GM12875 (cell line): ENCODE results near the gene MRPL34.

ENCODE experiments used
- H3K4me3 ChIP-seq: one replicate; pipeline ENCODE4 v1.5.1; 2011; ENCODE audit warnings: low read depth, low read length, control low read depth
- TF ChIP-seq, protein P1 (sequence below): IDR thresholded peaks from 2 replicates; pipeline ENCODE4 v1.5.1; 2011; ENCODE audit warnings: low read depth, mild to moderate bottlenecking, control low read depth, inconsistent platforms, low read length, moderate library complexity, borderline replicate concordance; ENCODE audit not compliant: insufficient read depth

The MRPL34 gene

DNA sequence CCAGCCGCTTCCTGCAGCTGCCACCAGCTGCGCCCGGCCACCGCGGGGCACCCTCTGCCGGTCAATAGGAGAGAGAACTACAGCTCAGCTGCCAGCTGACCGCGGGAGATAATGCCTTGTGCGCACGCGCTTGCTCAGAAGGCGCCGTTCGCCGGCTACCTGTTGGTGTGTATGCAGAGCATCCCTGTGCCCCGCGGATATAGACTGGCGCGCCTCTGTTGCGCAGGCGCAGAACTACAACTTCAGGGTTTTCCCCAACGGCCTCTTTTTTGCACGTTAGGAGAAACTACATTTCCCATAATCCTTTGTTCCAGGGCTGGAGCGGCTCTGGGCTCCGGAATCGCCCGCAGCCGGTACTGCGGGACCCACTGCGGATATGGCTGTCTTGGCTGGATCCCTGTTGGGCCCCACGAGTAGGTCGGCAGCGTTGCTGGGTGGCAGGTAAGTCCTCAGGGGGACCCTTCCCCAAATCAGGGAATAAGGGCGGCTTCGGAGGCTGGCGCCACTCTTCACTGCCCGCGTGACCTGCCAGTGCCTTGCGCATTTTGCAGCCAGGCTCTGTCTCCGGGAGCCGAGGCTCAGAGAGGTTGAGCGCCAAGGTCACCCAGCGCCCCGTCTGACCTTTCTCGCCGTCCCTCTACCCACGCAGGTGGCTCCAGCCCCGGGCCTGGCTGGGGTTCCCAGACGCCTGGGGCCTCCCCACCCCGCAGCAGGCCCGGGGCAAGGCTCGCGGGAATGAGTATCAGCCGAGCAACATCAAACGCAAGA, at the start of gene MRPL34:
TSS of gene MRPL34 (plus strand) at position 356 of the 768 bp plus-strand sequence. CDS start at position 377, 21 bp downstream.
- H3K4me3 ChIP-seq, result peak within 1 kb of the TSS; percentile 91
- TF ChIP-seq, protein P1, sequence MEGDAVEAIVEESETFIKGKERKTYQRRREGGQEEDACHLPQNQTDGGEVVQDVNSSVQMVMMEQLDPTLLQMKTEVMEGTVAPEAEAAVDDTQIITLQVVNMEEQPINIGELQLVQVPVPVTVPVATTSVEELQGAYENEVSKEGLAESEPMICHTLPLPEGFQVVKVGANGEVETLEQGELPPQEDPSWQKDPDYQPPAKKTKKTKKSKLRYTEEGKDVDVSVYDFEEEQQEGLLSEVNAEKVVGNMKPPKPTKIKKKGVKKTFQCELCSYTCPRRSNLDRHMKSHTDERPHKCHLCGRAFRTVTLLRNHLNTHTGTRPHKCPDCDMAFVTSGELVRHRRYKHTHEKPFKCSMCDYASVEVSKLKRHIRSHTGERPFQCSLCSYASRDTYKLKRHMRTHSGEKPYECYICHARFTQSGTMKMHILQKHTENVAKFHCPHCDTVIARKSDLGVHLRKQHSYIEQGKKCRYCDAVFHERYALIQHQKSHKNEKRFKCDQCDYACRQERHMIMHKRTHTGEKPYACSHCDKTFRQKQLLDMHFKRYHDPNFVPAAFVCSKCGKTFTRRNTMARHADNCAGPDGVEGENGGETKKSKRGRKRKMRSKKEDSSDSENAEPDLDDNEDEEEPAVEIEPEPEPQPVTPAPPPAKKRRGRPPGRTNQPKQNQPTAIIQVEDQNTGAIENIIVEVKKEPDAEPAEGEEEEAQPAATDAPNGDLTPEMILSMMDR, result peak; percentile 74

DNA sequence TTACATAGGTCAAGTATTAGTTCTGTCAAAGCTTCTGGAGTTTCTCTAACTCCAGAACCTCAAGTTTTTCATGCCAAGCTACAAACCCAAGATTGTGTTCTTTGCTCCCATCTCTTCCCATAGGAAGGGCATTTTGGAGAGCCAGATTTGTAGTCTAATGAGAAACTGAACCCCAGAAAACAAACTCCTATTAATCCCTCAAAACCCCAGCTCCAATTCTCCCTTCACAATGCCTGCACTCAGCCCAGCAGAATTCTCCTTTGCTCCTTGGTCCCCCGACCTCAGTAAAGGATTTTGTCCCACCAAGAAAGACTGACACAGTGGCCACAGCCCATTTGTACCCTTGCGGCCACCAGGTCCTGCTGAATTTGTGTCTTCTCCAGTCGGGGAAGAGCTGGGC, 49.5 kb upstream of the MRPL34 start:
- H3K4me3 ChIP-seq, result no peak overlapping the region
- TF ChIP-seq, protein P1, result no peak

DNA sequence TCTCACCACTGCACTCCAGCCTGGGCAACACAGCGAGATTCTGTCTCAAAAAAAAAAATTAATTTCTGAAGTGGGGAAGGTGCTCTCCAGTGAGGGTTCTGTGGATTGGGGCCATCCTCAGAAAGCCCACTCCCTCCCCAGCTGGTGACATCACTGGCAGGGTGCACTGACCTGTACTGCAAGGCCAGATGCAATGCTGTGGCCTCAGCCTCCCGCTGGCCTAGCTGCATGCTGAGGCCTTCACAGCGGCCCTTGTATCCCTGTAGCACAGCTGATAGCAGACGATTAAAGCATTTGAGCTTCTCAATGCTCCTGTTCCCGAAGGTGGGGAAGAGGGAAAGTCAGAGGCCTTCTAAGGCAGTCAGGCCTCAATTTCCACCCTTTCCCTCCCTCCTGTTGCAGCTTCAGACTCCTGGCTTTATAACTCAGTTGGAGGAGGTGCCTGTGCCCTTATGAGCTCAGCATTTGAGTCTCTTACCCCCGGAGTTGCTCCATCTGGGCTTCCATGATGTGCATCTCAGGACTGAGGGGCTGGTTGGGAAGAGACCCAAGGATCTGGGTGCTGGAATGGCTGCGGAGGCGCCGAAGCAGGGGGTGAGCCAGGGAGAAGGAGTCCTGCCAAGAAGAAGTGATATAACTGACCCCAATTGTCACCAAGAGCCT, 46.4 kb upstream of the MRPL34 start:
- H3K4me3 ChIP-seq, result no peak overlapping the region
- TF ChIP-seq, protein P1, result no peak

DNA sequence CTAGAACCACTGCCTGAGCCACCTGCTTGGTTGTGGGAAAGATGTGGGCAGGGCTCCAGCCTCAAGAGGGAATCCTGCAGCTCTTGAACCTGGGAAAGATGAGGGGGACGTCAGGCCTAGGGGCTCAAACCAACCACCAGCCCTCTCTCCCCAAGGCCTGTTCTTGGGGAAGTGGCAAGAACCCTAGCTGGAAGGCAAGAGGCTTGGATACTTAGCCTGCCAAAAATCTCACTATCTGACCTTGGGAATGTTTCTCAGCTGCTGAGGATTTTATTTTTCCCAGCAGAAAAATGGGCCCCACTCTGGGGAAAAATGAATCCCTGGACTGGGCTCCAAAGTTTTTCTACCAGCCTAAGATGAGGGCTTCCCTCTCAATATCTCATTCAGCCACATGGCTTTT, 45.7 kb upstream of the MRPL34 start:
- TF ChIP-seq, protein P1, result no peak
- no peak overlapping the region for H3K4me3 ChIP-seq

DNA sequence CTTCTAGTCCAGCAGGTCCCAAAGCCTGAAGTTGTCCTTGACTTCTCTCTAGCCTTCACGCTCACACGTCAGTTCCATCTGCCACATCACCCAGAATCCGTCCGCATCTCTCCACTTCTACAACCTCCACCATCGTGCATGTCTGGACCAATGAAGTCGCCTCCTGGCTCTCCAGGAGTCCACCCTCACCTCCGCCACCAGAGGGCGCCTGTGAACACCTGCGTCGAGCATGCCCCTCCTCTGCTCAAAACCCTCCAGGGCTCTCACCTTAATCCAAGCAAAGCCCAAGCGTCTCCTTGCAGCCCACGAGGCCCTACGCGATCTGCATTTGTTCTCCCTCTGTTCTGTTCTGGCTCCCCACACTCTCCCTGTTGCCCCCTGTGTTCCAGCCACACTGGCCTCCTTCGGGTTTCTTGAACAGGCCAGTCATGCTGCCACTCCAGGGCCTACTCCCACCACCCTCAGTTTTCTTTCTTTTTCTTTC, 44.8 kb upstream of the MRPL34 start:
- H3K4me3 ChIP-seq, result no peak overlapping the region
- TF ChIP-seq, protein P1, result peak; percentile 96

DNA sequence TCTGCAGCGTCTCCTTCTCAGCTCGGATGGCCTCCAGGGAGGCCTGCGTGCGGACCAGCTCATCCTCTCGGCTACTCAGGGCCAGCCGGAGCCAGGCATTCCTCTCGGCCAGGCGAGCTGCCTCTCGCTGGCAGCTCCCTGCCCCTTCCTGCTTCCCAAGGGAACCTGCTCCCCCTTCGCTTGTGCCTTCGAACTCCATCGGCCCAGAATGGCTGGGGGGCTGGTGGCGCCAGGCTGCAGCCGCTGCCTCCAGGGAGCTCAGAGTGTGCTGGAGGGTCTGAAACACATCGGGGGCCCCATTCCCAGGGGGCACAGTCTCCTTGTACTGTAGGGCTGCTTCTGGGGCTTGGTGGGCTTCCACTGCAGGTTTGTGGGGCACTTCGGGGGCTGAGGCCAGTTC, 43.1 kb upstream of the MRPL34 start:
- TF ChIP-seq, protein P1, result no peak
- no peak overlapping the region for H3K4me3 ChIP-seq
